Activated naive CD4-positive, alpha-beta T cell treated with anti-CD3 and anti-CD28 coated beads for 36 hours (primary cell): Measurements from ENCODE around the gene LANCL2. TPM values are rescaled to one million over a fixed set of nuclear protein-coding genes. Genes with fewer than 3 reads are reported as not detected.
A peak's percentile ranks its signal among the peaks of the same experiment; 100 is the strongest.
"Not testable (repeated sequence)": the region's sequence is repeated elsewhere in the genome, so short reads cannot be mapped to it uniquely, and the experiment has no call there.

Source experiments
- CTCF ChIA-PET: fragments of 350-600 bp; sonication (Branson Sonifier 250); formaldehyde crosslinking; loops from one replicate; lab custom pipeline; 2021; ENCODE audit warnings: antibody characterized with exemption; lab: Charles Lee
- DNase-seq: peaks from one replicate; pipeline ENCODE4 v3.0.0-alpha.2; 2020
- H3K27ac Mint-ChIP-seq: one replicate; pipeline ENCODE4 v1.8.0; 2021; ENCODE audit warnings: mild to moderate bottlenecking, mixed read lengths
- H3K27me3 Mint-ChIP-seq: one replicate; pipeline ENCODE4 v1.8.0; 2021; ENCODE audit warnings: low read depth, mixed read lengths
- H3K36me3 Mint-ChIP-seq: one replicate; pipeline ENCODE4 v1.8.0; 2021; ENCODE audit warnings: low read depth, mixed read lengths
- H3K4me1 Mint-ChIP-seq: one replicate; pipeline ENCODE4 v1.8.0; 2021; ENCODE audit warnings: low read depth, mixed read lengths
- H3K4me3 Mint-ChIP-seq: one replicate; pipeline ENCODE4 v1.8.0; 2021; ENCODE audit warnings: mild to moderate bottlenecking, moderate library complexity, mixed read lengths
- H3K9me3 Mint-ChIP-seq: one replicate; pipeline ENCODE4 v1.8.0; 2021; ENCODE audit warnings: mixed read lengths
- intact Hi-C: fragments of 100-400 bp; cut with micrococcal nuclease; formaldehyde crosslinking; loops from one replicate; pipeline ENCODE4 v1.15.1; 2023
- total RNA-seq, 2 experiments: library from RNA; stranded (reverse); gene quantifications; one replicate each; pipeline ENCODE4 v1.2.3, GENCODE V29; 2021

Gene LANCL2
- total RNA-seq, 2 experiments from 2014 or later = 10.6 to 11.1 TPM

DNA sequence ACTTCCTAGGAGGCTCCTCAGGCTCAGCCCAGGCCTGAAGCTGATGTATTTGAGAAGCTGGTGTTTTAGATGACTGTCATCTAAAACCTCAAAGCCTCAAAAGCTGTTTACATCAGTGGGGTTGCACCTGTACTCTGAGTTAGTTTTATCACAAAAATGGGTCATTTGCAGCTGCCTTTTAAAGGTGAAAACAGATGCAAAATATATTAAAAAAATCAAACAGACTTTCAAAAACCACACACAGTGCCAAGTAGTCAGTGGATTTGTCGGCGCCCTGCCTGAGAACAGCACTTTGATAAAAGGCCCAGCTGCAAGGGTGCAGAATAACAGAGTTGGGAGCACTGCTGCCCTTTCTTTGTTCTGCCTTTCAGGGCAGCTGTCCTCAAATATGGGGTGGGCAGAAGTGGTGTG, 104.1 kb downstream of the LANCL2 start:
- H3K4me3 Mint-ChIP-seq = no peak overlapping the region
- peaks cover 44% of the 10 kb centered on the region for H3K36me3 Mint-ChIP-seq
- peak overlapping the region; percentile 83 for H3K27ac Mint-ChIP-seq
- peaks cover 6% of the 10 kb centered on the region for H3K9me3 Mint-ChIP-seq
- intact Hi-C loops = loop anchor here (1.0 to 5.0 kb wide), 7 partner anchors 13 to 102 kb away; partner anchors contain the start of gene LANCL2
- H3K27me3 Mint-ChIP-seq = no peaks in the 10 kb centered on the region
- CTCF ChIA-PET = interaction anchor here (0.8 to 1.8 kb wide), 3 partner anchors 54 to 123 kb away, joined by 3 to 7 read pairs (median 5); no protein-coding TSS in a partner anchor
- DNase-seq = peak; percentile 53
- peaks cover 72% of the 10 kb centered on the region for H3K4me1 Mint-ChIP-seq

DNA sequence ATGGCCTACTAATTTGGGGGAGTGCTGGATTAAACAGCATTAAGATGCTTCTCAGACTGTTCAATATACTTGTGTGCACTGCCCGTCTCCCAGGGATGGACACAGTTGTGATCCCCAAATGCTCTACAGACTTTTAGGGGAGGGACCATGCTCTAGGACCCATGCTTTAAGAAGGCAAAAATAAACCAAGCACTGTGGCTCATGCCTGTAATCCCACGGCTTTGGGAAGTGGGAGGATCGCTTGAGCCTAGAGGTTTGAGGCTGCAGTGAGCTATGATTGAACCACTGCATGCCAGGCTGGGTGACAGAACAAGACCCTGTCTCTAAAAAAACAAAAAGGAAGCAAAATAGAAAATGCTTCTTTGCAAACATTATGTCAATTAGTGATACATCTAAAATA, 104.6 kb downstream of the LANCL2 start:
- no peak for DNase-seq
- Mint-ChIP-seq H3K4me3 (no peak overlapping the region), H3K36me3 (peaks cover 39% of the 10 kb centered on the region), H3K9me3 (peaks cover 6% of the 10 kb centered on the region), H3K27ac (peak overlapping the region; percentile 69), H3K27me3 (no peaks in the 10 kb centered on the region), H3K4me1 (peaks cover 73% of the 10 kb centered on the region)
- intact Hi-C loops = loop anchor here (1.0 to 5.0 kb wide), 7 partner anchors 13 to 102 kb away; partner anchors contain the start of gene LANCL2
- CTCF ChIA-PET = interaction anchor here (1.2 to 1.8 kb wide), 2 partner anchors 54 to 123 kb away, joined by 5 to 7 read pairs; no protein-coding TSS in a partner anchor

DNA sequence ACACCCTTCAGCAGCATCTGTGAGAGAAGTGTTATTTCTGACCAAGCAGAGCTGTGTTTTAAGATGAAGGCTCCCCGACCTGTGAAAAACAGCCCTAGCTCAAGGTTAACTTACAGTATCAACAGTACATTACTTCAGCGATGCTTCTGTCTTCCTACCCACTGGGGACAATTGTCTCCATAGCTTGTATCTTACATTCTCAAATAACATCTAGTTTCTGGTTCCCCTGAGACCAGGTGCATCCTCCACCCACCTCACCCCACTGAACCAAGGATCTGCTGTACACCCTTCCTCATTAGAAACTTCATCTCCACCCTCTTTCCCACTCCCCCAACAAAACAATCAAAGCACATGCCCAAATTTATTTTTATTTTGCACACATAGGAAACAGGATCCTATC, 105.1 kb downstream of the LANCL2 start:
- H3K9me3 Mint-ChIP-seq = peaks cover 6% of the 10 kb centered on the region
- H3K36me3 Mint-ChIP-seq = peaks cover 34% of the 10 kb centered on the region
- DNase-seq = no peak
- peaks cover 75% of the 10 kb centered on the region for H3K4me1 Mint-ChIP-seq
- CTCF ChIA-PET = interaction anchor here (1.8 kb wide), 1 partner anchor 122 kb away, joined by 7 read pairs; no protein-coding TSS in a partner anchor
- intact Hi-C loops = no loop called here
- H3K27ac Mint-ChIP-seq = peak overlapping the region; percentile 59
- H3K27me3 Mint-ChIP-seq = no peaks in the 10 kb centered on the region
- H3K4me3 Mint-ChIP-seq = no peak overlapping the region

DNA sequence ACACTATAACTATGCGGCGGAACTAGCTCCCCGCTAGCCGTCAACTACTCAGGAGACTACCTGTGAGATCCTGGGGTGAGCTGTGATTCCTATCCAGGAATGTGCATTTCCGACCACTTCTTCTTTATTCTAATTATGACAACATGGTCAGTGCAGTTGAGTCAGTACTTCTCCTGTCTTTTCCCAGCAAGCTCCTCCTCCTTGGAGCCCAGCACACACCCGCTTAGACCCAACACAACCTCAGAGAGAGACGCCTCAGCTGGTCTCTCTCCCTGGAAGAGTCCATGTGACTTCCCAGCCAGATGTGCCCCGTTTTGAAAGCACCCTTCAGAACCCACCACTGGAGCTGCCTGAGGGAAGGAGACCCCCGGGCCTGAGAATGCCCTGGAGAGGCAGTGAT, 106.5 kb downstream of the LANCL2 start:
- CTCF ChIA-PET = not testable (repeated sequence)

DNA sequence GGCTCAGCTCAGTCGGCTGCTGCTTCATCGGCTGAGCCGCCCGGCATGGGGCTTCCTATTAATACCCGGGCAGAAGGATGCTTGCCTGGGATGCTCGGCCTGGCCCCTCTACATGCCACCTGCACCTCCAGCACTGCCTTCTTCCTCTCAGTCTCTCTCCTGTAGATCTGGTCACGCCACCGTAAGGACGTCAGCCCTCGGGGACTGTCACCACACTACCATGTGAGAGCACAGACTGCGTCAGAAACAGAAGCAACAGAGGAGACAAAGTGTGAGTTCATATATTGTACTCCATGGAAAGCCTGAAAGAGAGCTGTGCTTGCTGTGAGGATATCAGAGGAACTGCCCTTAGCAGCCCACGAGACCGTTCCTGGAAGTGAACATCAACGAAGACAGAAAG, 107.3 kb downstream of the LANCL2 start:
- intact Hi-C loops, CTCF ChIA-PET, H3K27me3 Mint-ChIP-seq, H3K27ac Mint-ChIP-seq, DNase-seq, H3K9me3 Mint-ChIP-seq, H3K4me3 Mint-ChIP-seq: not testable (repeated sequence)
- peaks cover 79% of the 10 kb centered on the region for H3K4me1 Mint-ChIP-seq
- H3K36me3 Mint-ChIP-seq = peaks cover 20% of the 10 kb centered on the region

More for the DNA sequence above, 106.5 kb downstream of the LANCL2 start:
- intact Hi-C loops, H3K27me3 Mint-ChIP-seq, H3K9me3 Mint-ChIP-seq, H3K4me3 Mint-ChIP-seq, DNase-seq: not testable (repeated sequence)
- H3K36me3 Mint-ChIP-seq = peaks cover 25% of the 10 kb centered on the region
- H3K27ac Mint-ChIP-seq = peak overlapping the region; percentile 46
- H3K4me1 Mint-ChIP-seq = peaks cover 79% of the 10 kb centered on the region

DNA sequence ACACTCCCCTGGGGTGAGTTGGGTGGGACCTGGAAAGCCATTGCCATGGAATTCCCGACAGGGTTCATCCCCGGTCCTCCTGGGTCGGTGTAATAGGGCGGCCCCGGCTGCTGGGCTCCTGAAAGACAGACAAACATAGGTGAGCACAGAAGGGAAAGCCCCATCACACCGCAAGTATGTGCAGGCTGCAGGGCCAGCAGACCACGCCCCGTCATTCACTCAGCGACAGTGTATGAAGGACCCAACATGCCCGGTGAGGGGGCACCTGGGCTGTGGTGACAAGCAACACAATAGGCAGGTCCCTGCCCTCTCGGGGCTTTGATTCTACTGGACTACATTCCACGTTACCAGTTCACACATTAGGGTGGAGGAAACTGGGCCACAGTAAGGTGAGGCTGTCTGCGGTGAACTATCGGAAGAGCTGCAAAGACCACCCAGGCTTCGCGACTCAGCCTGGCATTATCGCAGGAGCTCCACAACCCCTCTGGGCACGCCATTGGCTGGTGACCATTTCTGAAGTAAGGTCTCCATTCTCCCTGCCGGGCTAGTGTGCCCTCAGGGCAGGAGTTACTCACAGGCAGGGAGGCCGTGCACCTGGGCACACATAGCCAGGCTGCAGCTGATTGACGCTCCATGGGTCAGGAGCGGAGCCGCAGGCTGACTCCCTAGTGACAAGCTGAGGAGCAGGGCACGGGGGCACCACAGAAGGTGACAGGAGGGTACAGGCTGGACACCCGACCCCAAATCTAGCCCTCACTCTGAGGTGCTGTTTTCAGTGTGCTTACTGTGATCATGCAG, 108.0 kb downstream of the LANCL2 start:
- Mint-ChIP-seq H3K4me3 (no peak overlapping the region), H3K36me3 (peaks cover 23% of the 10 kb centered on the region), H3K4me1 (peaks cover 82% of the 10 kb centered on the region), H3K27ac (no peak overlapping the region), H3K27me3 (no peaks in the 10 kb centered on the region), H3K9me3 (no peaks in the 10 kb centered on the region)
- CTCF ChIA-PET = no interaction called here
- intact Hi-C loops = no loop called here
- DNase-seq = peak; percentile 46

DNA sequence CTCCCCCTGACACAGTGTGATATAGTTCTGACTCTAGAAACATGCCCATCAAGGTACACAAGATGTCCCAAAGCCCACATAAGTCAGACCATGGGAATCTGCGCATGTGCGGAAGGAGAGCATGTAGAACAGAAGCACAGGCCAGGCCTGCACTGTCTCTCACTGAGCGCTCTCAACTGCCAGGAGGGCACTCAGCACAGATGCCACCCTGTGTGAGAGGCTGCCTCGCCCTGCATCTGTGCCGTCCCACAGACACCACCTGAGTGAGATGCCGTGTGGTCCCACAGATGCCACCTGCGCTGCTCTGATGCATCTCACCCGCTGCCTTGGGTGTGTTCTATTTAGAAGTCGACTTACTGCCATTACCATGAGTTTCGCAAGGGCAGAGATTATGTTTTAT, 108.8 kb downstream of the LANCL2 start:
- H3K27me3 Mint-ChIP-seq = no peaks in the 10 kb centered on the region
- H3K4me3 Mint-ChIP-seq = no peak overlapping the region
- peaks cover 20% of the 10 kb centered on the region for H3K36me3 Mint-ChIP-seq
- peak overlapping the region; percentile 15 for H3K27ac Mint-ChIP-seq
- CTCF ChIA-PET = no interaction called here
- no peak for DNase-seq
- intact Hi-C loops = no loop called here
- H3K9me3 Mint-ChIP-seq = no peaks in the 10 kb centered on the region
- peaks cover 81% of the 10 kb centered on the region for H3K4me1 Mint-ChIP-seq

DNA sequence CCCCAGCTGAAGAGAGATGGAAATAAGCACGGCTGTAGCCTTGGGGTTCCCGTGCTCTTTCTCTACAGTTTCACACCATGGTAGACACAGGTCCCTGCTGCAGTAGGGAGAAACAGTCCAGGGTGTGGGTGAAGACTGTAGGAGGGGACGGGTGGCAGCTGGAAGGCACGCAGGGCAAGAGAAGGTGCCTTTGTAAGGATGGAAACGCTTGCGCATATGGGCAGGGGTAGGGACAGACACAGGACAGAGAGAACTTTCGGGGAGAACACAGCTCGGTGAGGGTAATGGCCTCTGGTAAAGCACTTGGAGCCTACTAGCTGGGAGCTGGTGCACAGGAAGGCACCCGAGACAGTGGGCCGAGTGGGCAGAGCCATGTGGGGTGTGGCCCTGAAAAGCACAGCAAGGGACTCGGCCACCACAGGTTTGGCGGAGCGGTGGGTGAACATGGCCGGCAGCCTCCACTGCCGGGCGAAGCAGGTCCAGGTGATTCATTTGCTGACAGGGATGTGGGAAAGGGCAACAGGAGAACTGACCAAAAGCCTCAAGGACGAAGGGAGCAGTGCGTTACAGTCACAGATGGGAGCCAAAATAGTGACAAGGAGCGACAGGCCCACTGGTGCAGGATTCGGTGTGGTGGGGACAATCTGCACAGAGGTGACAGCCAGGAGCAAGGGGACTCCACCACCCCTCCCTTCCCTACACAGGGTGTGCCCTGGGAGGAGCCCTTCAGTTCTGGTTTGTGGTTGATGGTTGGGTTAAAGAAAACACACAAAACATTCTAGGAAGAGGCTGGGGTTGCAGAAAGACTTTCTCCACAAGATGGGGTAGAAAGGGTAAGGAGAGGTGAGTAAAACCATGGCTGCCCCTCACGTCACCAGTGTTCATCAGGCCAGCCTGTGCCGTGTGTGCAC, 110.1 kb downstream of the LANCL2 start:
- intact Hi-C loops = no loop called here
- H3K27me3 Mint-ChIP-seq = no peaks in the 10 kb centered on the region
- H3K9me3 Mint-ChIP-seq = no peaks in the 10 kb centered on the region
- H3K4me3 Mint-ChIP-seq = no peak overlapping the region
- peak overlapping the region; percentile 68 for H3K27ac Mint-ChIP-seq
- CTCF ChIA-PET = no interaction called here
- H3K36me3 Mint-ChIP-seq = peaks cover 20% of the 10 kb centered on the region
- H3K4me1 Mint-ChIP-seq = peaks cover 75% of the 10 kb centered on the region
- DNase-seq = peak; percentile 27

DNA sequence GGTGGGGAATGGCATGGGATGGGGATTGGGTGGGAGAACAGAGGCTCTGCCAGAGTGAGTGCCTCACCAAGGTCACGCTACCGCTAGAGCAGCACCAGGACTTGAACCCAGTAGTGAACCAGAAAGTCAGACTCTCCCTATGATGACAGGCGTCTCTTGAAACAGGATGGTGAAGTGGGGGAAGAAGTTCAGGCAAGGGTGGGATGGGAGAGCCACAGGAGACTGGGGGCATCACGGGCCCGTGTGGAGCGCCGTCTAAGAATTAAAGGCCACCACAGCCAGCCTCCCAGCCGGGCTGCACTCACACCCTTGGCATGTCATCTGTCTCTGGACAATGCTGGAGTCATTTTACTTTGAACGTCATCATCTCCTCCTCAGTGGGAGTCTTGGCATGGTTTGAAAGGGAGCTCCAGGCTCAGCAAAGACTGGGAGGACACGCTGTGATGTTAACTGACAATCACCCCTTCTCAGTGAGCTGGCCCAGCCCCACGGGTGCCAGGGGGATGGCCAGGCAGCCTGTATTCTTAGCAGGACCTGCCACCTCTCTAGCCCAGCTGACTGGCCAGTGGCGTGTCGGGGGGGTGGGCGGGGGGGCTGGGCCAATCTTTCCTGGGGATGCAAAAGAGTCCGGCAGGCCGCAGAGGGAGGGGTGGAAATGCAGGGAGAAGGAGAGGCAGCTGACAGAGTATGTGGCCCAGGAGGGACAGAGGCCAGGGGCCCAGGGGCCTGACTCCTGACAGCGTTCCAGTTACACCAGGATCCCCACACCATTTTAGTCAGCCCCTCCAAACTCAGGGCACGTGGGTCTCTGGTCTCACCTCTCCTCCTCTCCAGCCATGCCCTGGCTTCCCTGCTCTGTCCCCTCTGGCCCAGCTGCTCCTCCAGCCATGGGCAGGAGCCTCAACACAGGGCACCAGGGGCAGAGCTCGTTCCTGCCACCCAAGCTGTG, 111.0 kb downstream of the LANCL2 start:
- CTCF ChIA-PET = interaction anchor here (1.3 kb wide), 1 partner anchor 39 kb away, joined by 3 read pairs; no protein-coding TSS in a partner anchor
- peak overlapping the region; percentile 68 for H3K27ac Mint-ChIP-seq
- intact Hi-C loops = no loop called here
- no peak for DNase-seq
- H3K4me3 Mint-ChIP-seq = no peak overlapping the region
- H3K27me3 Mint-ChIP-seq = no peaks in the 10 kb centered on the region
- peaks cover 17% of the 10 kb centered on the region for H3K36me3 Mint-ChIP-seq
- H3K9me3 Mint-ChIP-seq = no peaks in the 10 kb centered on the region
- H3K4me1 Mint-ChIP-seq = peaks cover 77% of the 10 kb centered on the region

DNA sequence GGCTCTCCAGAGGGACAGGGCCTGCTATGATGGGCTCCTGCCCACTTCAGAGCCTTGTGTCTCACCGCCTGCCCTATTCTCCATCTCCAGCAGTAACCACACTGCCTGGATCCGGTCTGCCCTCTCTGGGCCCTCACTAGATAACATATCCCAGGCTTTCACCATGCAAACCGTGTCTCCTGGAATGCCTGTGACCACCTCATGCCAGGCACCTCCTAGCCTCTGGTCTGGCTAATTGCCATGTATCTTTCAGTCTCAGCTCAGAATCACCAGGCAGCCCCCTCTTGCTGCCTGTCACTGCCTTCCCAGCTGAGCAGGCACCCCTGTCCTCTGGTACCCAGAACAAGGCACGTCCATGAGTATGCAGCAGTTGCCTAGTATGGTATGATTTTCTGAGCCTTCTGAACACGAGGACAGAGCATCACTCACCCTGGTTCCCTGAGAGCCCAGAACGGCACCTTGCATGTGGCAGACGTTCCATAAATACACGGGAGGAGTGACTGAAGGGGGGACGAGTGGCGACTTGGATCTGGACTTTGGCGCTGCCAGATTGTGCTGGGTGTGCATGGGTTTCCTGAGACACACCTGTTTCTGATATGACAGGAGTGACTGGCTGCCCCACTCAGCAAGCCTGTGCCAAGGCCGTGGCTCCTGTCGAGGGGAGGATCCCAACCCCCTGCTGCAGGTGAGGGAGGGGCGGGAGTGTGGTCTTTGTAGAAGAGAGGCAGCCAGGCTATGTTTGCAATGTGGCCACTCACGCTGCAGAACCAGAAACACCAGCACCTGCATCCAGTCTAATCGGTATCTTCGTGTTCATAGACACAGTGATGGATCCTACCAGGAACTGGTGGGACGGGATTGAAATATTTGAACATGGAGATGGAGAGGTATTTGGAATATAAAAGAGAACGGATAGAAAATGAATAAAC, 112.0 kb downstream of the LANCL2 start:
- Mint-ChIP-seq H3K27me3 (no peaks in the 10 kb centered on the region), H3K9me3 (no peaks in the 10 kb centered on the region), H3K4me3 (no peak overlapping the region), H3K36me3 (peaks cover 16% of the 10 kb centered on the region), H3K27ac (peak overlapping the region; percentile 1), H3K4me1 (peaks cover 83% of the 10 kb centered on the region)
- intact Hi-C loops = no loop called here
- DNase-seq = no peak
- CTCF ChIA-PET = interaction anchor here (1.3 kb wide), 1 partner anchor 38 kb away, joined by 3 read pairs; no protein-coding TSS in a partner anchor
